GM23248 (cell line): ENCODE results near the gene TENM4. TPM values are rescaled to one million over a fixed set of nuclear protein-coding genes. Genes with fewer than 3 reads are reported as not detected.

Experiments
- DNase-seq: peaks from one replicate; pipeline ENCODE4 v3.0.0-alpha.2; 2015
- H2AFZ ChIP-seq: fragments of 200-600 bp; sonication (generic); 2 replicates; pipeline ENCODE4 v1.6.1; 2016; ENCODE audit warnings: antibody characterized with exemption
- H3F3A ChIP-seq: fragments of 200-600 bp; sonication (generic); 2 replicates; pipeline ENCODE4 v1.6.1; 2016; ENCODE audit warnings: mild to moderate bottlenecking, antibody characterized with exemption, mixed run types; ENCODE audit not compliant: insufficient read depth
- H3K27ac ChIP-seq: fragments of 200-600 bp; sonication (generic); 2 replicates; pipeline ENCODE4 v1.5.1; 2016; ENCODE audit warnings: mild to moderate bottlenecking
- H3K27me3 ChIP-seq: fragments of 200-600 bp; sonication (generic); replicated peaks from 2 replicates; pipeline ENCODE4 v1.6.1; 2016; ENCODE audit warnings: mild to moderate bottlenecking; ENCODE audit not compliant: insufficient read depth
- H3K36me3 ChIP-seq: fragments of 200-600 bp; sonication (generic); 2 replicates; pipeline ENCODE4 v1.6.1; 2016; ENCODE audit warnings: low read depth, mild to moderate bottlenecking
- H3K4me1 ChIP-seq: fragments of 200-600 bp; sonication (generic); 2 replicates; pipeline ENCODE4 v1.6.1; 2016; ENCODE audit warnings: mild to moderate bottlenecking; ENCODE audit not compliant: insufficient read depth
- H3K4me2 ChIP-seq: fragments of 200-600 bp; sonication (generic); one replicate; pipeline ENCODE4 v1.6.1; 2016; ENCODE audit warnings: mild to moderate bottlenecking; ENCODE audit not compliant: unreplicated experiment
- H3K4me3 ChIP-seq: fragments of 200-600 bp; sonication (generic); 2 replicates; pipeline ENCODE4 v1.5.1; 2016; ENCODE audit warnings: mild to moderate bottlenecking
- H3K79me2 ChIP-seq: fragments of 200-600 bp; sonication (generic); 2 replicates; pipeline ENCODE4 v1.6.1; 2016; ENCODE audit warnings: mild to moderate bottlenecking; ENCODE audit not compliant: insufficient read depth
- H3K9ac ChIP-seq: fragments of 200-600 bp; sonication (generic); 2 replicates; pipeline ENCODE4 v1.6.1; 2016; ENCODE audit warnings: mild to moderate bottlenecking
- H3K9me2 ChIP-seq: fragments of 200-600 bp; sonication (generic); 2 replicates; pipeline ENCODE4 v1.6.1; 2016; ENCODE audit warnings: mixed run types, mild to moderate bottlenecking, moderate library complexity; ENCODE audit not compliant: insufficient read depth
- H3K9me3 ChIP-seq: fragments of 200-600 bp; sonication (generic); one replicate; pipeline ENCODE4 v1.6.1; 2017; ENCODE audit warnings: low read depth
- H4K20me1 ChIP-seq: fragments of 200-600 bp; sonication (generic); 2 replicates; pipeline ENCODE4 v1.6.0; 2016; ENCODE audit not compliant: insufficient read depth
- EZH2 ChIP-seq: fragments of 200-600 bp; sonication (generic); IDR thresholded peaks from 2 replicates; pipeline ENCODE4 v1.6.1; 2018; ENCODE audit warnings: antibody characterized with exemption, mild to moderate bottlenecking; ENCODE audit not compliant: insufficient read depth, poor library complexity, severe bottlenecking
- EZH2phosphoT487 ChIP-seq: fragments of 200-600 bp; sonication (generic); IDR thresholded peaks from 2 replicates; pipeline ENCODE4 v1.6.1; 2018; ENCODE audit warnings: antibody characterized with exemption, moderate library complexity, mild to moderate bottlenecking, low read depth; ENCODE audit not compliant: insufficient read depth
- WGBS, 2 experiments: methylation state at CpG; one replicate each; pipeline ENCODE4 v1.1.6; 2015 to 2017; ENCODE audit warnings: low lambda C conversion rate in 2 of 2, low coverage in 1 of 2; ENCODE audit errors: missing lambda C conversion rate in 2 of 2; 5-methylcytosine and 5-hydroxymethylcytosine counted together
- in situ Hi-C: fragments of 300-500 bp; cut with MboI; formaldehyde crosslinking; loops from 2 replicates; pipeline ENCODE4 v1.15.0; 2020
- polyA plus RNA-seq: library from polyadenylated mRNA; unstranded; fragments of >200 nt; fragmentation: Nextera tagmentation; extraction: Ambion mirVana; gene quantifications from 2 replicates; pipeline ENCODE4 v1.2.1, GENCODE V29; 2016
- total RNA-seq: library from RNA; depleted of rRNA; stranded (reverse); fragments of >200 nt; shearing (Covaris generic); gene quantifications from 2 replicates; pipeline ENCODE4 v1.2.3, GENCODE V29; 2014

The TENM4 gene
- total and polyA plus RNA-seq, 2 experiments from 2014 or later = 0.11 to 0.48 TPM

DNA sequence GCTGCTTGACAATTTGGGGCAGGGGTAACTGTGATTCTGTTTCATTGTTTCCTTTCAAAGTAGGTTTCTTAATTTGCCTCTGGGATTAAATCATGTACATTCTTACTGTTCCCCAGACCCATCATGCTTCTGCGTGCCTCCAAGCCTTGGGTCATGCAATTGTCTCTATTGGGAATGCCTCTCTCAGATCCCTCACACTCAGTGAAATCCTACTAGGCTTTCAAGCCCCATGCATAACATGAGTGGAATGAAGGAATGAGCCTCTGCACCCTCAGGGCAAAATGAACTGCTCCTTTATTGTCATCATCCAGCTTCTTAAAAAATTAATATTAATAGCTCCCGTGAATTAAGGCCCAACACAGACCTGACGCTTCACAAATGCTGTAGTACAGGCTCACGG is 381.7 kb downstream of the TENM4 start:
- TF ChIP-seq EZH2 = no peak
- TF ChIP-seq EZH2phosphoT487 = no peak
- DNase-seq = no peak
- Histone ChIP-seq H3F3A (peaks cover 28% of the 10 kb centered on the region), H4K20me1 (no peaks in the 10 kb centered on the region), H3K27me3 (no peaks in the 10 kb centered on the region), H3K9me3 (no peaks in the 10 kb centered on the region), H3K27ac (no peak overlapping the region), H3K9me2 (no peaks in the 10 kb centered on the region), H3K36me3 (no peaks in the 10 kb centered on the region), H3K4me3 (no peak overlapping the region), H3K4me2 (no peak overlapping the region), H3K4me1 (peaks cover 16% of the 10 kb centered on the region), H3K9ac (no peak overlapping the region), H2AFZ (no peak overlapping the region), H3K79me2 (no peaks in the 10 kb centered on the region)
- 90 to 93% methylated on average over 4 of the region's 4 CpGs for WGBS, 2 experiments
- in situ Hi-C loops = no loop called here

DNA sequence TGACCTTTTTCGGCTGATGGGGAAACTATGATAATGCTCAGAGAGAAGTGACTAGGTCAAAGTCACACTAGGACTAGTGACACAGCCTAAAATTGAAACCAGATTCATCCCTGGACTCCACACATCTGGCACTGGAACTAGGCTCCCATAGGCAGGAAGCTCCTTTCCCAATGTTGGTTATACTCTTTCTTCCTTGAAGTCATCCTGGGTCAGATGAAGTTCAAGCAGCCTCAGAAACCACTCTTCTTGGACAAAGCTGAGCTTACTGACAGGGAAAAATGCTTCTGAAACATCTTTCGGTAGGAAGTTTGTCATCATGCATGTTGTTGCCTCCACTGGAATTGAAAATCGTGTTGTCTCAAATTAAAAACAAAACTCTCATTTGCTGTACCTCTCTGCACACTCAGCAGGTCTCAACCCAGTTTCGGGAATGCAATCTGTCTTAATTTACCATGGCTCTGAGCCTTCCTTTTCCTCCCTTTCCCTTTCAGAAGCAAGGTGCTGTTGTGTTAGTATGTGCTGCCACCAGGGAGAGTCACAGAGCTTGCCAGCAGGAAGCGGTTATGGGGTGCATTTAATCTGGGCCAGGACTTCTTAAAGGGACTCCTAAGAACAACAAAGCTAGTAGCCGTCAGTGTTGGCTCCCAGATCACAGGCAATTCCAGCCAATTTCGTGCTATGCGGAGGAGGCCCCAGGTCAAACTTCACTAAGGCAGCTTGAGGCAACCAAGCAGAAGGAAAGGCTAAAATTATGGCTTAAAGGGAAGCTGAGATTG is 384.8 kb downstream of the TENM4 start:
- peak; percentile 76 for DNase-seq
- Histone ChIP-seq H3K36me3 (no peaks in the 10 kb centered on the region), H3K9ac (no peak overlapping the region), H3F3A (peaks cover 30% of the 10 kb centered on the region), H3K27ac (peak overlapping the region; percentile 16), H3K27me3 (peaks cover 9% of the 10 kb centered on the region; the same call in 1 of the 2 replicates), H3K4me1 (peaks cover 16% of the 10 kb centered on the region), H3K4me2 (peak overlapping the region; percentile 29), H3K79me2 (no peaks in the 10 kb centered on the region), H3K9me3 (no peaks in the 10 kb centered on the region), H3K9me2 (no peaks in the 10 kb centered on the region), H4K20me1 (no peaks in the 10 kb centered on the region), H3K4me3 (peak overlapping the region; percentile 19; the same call in 1 of the 2 replicates), H2AFZ (no peak overlapping the region)
- WGBS, 2 experiments = 2 to 4% methylated on average over 8 of the region's 8 CpGs
- in situ Hi-C loops = no loop called here
- TF ChIP-seq EZH2 (no peak), EZH2phosphoT487 (peak; percentile 85; the same call in 1 of the 2 replicates)

DNA sequence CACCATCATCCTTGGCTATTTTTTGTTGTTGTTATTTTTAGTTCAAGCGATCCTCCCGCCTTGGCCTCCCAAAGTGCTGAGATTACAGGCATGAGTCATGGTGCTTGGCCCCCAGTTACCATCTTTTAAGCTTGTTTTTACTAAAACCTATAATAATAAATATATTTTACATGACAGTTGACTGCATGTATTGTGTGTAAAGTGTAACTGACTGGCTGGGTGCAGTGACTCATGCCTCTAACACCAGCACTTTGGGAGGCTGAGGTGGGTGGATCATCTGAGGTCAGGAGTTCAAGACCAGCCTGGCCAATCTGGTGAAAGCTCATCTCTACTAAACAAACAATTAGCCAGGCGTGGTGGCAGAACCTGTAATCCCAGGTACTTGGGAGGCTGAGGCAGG is 386.2 kb downstream of the TENM4 start:
- Histone ChIP-seq H3K4me1 (peaks cover 16% of the 10 kb centered on the region), H3K4me2 (no peak overlapping the region), H4K20me1 (no peaks in the 10 kb centered on the region), H3K36me3 (no peaks in the 10 kb centered on the region), H3K27ac (no peak overlapping the region), H3K4me3 (no peak overlapping the region), H3K79me2 (no peaks in the 10 kb centered on the region), H3K9ac (no peak overlapping the region), H3K9me2 (no peaks in the 10 kb centered on the region), H2AFZ (no peak overlapping the region), H3F3A (peaks cover 30% of the 10 kb centered on the region), H3K9me3 (no peaks in the 10 kb centered on the region), H3K27me3 (peaks cover 9% of the 10 kb centered on the region)
- TF ChIP-seq EZH2 (no peak), EZH2phosphoT487 (no peak)
- peak; percentile 25 for DNase-seq
- in situ Hi-C loops = no loop called here
- 52% methylated on average over 3 of the region's 3 CpGs for WGBS, 2 experiments

DNA sequence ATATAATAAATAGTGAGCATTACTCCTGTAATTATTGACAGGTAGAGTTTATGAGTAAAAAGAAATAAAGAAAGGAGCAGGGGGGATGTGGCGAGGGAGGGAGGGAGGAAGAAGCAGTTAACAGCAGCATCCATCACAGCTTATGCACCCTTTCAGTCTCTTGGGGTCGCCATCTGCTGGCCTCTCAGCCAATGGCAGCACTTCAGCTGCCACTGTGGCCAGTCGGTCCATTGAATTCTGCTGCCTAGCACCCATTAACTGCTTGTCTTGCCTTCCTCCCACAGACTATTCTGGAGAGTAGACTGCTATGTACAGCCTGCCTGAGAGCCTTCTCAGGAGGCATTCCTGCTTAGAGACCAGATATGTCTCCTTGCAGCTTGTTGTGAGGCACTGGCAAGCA is 388.3 kb downstream of the TENM4 start:
- DNase-seq = peak; percentile 38
- Histone ChIP-seq H3K36me3 (no peaks in the 10 kb centered on the region), H3K4me1 (peaks cover 16% of the 10 kb centered on the region), H3K27me3 (peaks cover 9% of the 10 kb centered on the region), H3K79me2 (no peaks in the 10 kb centered on the region), H3K9me3 (no peaks in the 10 kb centered on the region), H2AFZ (no peak overlapping the region), H3K9ac (no peak overlapping the region), H3K27ac (no peak overlapping the region), H3F3A (peaks cover 30% of the 10 kb centered on the region), H3K4me3 (no peak overlapping the region), H3K9me2 (no peaks in the 10 kb centered on the region), H3K4me2 (no peak overlapping the region), H4K20me1 (no peaks in the 10 kb centered on the region)
- WGBS, 2 experiments = 50 to 58% methylated on average over 3 of the region's 3 CpGs
- TF ChIP-seq EZH2phosphoT487 = no peak
- in situ Hi-C loops = no loop called here
